ENCODE measurements around the gene TCERG1L. TPM values are rescaled to one million over a fixed set of nuclear protein-coding genes. Genes with fewer than 3 reads are reported as not detected.

The TCERG1L gene
- total RNA-seq, 2 donors from 2014 or later, result 4.0 to 4.2 TPM

DNA sequence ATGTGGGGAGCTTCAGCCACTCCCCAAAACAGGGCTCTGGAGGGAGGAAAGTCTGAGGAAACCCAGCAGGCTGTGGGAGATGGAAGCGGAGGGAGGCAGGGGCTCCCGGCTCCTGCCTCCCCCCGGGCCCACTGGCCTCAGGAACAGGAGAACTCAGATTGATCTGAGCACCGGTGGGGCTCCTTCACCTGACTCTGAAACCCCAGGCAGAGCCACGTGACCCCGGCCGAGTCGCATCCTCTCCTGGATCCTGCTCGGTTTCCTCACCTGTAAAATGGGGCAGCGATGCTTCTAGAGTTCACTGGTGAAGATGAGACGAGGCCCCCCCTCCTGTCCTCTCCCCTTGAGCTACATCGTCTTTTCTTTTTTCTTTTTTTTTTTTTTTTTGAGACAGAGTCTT lies 33.6 kb downstream of the TCERG1L start:
- intact Hi-C loops (cut with DNase I), result no loop called here
- Histone ChIP-seq H3K36me3 (replicated peaks in 1 of 2; ENCODE audit: insufficient read depth in 1 of 2, low read depth in 2 of 2) (no peaks in the 10 kb centered on the region), H3K27me3 (no peaks in the 10 kb centered on the region), H3K9me3 (no peaks in the 10 kb centered on the region), H3K4me3 (no peak overlapping the region), H3K27ac (no peak overlapping the region), H3K4me1 (no peaks in the 10 kb centered on the region)
- ATAC-seq (no peak), DNase-seq (no peak)
- no peak for TF ChIP-seq POLR2A (IDR thresholded peaks at IDR 0.05)
- TF ChIP-seq, protein P1, sequence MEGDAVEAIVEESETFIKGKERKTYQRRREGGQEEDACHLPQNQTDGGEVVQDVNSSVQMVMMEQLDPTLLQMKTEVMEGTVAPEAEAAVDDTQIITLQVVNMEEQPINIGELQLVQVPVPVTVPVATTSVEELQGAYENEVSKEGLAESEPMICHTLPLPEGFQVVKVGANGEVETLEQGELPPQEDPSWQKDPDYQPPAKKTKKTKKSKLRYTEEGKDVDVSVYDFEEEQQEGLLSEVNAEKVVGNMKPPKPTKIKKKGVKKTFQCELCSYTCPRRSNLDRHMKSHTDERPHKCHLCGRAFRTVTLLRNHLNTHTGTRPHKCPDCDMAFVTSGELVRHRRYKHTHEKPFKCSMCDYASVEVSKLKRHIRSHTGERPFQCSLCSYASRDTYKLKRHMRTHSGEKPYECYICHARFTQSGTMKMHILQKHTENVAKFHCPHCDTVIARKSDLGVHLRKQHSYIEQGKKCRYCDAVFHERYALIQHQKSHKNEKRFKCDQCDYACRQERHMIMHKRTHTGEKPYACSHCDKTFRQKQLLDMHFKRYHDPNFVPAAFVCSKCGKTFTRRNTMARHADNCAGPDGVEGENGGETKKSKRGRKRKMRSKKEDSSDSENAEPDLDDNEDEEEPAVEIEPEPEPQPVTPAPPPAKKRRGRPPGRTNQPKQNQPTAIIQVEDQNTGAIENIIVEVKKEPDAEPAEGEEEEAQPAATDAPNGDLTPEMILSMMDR (IDR thresholded peaks at IDR 0.05), result no peak
- WGBS, 2 donors, result 74 to 84% methylated on average over 11 to 12 of the region's 12 CpGs

GRCh38 chr10:131277278-131277677 lies 34.2 kb downstream of the TCERG1L start:
- TF ChIP-seq, protein P1 (IDR thresholded peaks at IDR 0.05), result no peak
- no peak for TF ChIP-seq POLR2A (IDR thresholded peaks at IDR 0.05)
- intact Hi-C loops (cut with DNase I), result no loop called here
- no peaks in the 10 kb centered on the region for H3K27me3 ChIP-seq
- H3K9me3 ChIP-seq, result no peaks in the 10 kb centered on the region
- H3K4me3 ChIP-seq, result no peak overlapping the region
- DNase-seq, result no peak
- WGBS, 2 donors, result 53 to 61% methylated on average over 9 to 12 of the region's 12 CpGs
- no peaks in the 10 kb centered on the region for H3K36me3 ChIP-seq (replicated peaks in 1 of 2; ENCODE audit: insufficient read depth in 1 of 2, low read depth in 2 of 2)
- no peaks in the 10 kb centered on the region for H3K4me1 ChIP-seq
- ATAC-seq, result no peak
- H3K27ac ChIP-seq, result no peak overlapping the region

GRCh38 chr10:131275691-131276090 lies 35.8 kb downstream of the TCERG1L start:
- no peak for TF ChIP-seq POLR2A (IDR thresholded peaks at IDR 0.05)
- TF ChIP-seq, protein P1 (IDR thresholded peaks at IDR 0.05), result no peak
- intact Hi-C loops (cut with DNase I), result no loop called here
- DNase-seq (no peak), ATAC-seq (no peak)
- 68 to 80% methylated on average over 4 of the region's 4 CpGs for WGBS, 2 donors
- H3K27ac ChIP-seq, result no peak overlapping the region
- no peaks in the 10 kb centered on the region for H3K27me3 ChIP-seq
- H3K4me1 ChIP-seq, result no peaks in the 10 kb centered on the region
- no peaks in the 10 kb centered on the region for H3K9me3 ChIP-seq
- no peak overlapping the region for H3K4me3 ChIP-seq
- no peaks in the 10 kb centered on the region for H3K36me3 ChIP-seq (replicated peaks in 1 of 2; ENCODE audit: insufficient read depth in 1 of 2, low read depth in 2 of 2)

GRCh38 chr10:131274883-131275282 lies 36.6 kb downstream of the TCERG1L start:
- H3K27me3 ChIP-seq, result no peaks in the 10 kb centered on the region
- TF ChIP-seq, protein P1 (IDR thresholded peaks at IDR 0.05), result no peak
- TF ChIP-seq POLR2A (IDR thresholded peaks at IDR 0.05), result no peak
- no peak overlapping the region for H3K4me3 ChIP-seq
- H3K27ac ChIP-seq, result no peak overlapping the region
- 67 to 88% methylated on average over 4 to 5 of the region's 5 CpGs for WGBS, 2 donors
- H3K36me3 ChIP-seq (replicated peaks in 1 of 2; ENCODE audit: insufficient read depth in 1 of 2, low read depth in 2 of 2), result no peaks in the 10 kb centered on the region
- DNase-seq (no peak), ATAC-seq (no peak)
- intact Hi-C loops (cut with DNase I), result no loop called here
- peaks cover 7% of the 10 kb centered on the region for H3K4me1 ChIP-seq
- H3K9me3 ChIP-seq, result no peaks in the 10 kb centered on the region

DNA sequence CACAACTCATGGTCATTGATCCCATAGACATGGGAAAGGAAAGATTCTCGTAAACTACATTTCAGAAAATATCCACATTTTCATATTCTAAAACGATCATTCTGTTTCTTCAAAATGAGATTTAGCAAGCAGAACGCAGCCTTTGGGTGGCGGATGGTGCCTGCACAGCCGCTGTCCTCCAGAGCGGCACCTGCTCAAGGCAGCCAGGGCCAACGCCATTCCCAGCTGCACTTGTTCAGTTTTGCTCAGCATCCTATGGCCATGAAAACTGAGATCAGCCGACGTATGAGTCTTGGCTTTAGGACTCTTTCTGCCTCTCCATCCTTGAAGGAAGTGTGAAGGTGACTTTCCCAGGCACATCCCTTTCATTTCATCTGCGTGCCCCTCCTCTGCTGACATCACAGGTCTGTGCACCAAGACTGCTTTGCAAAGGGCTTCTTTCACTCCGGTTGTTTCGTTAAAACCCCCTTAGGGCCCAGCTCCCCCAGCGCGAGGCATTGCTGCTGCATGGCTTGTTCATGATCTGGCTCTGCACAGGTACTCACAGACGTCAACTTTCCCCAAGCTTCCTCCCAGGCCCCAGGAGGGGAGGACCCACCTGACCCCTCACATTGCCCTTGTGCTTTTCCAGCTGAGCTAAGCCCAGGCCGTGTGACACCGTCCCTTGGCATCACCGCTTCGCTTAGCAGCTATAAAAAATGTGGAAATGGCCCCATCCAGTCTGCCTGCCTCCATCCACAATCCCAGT lies 37.2 kb downstream of the TCERG1L start:
- no peaks in the 10 kb centered on the region for H3K9me3 ChIP-seq
- no peak for TF ChIP-seq POLR2A (IDR thresholded peaks at IDR 0.05)
- TF ChIP-seq, protein P1 (IDR thresholded peaks at IDR 0.05), result no peak
- no peak for ATAC-seq
- no peak for DNase-seq
- no peak overlapping the region for H3K27ac ChIP-seq
- no peak overlapping the region for H3K4me3 ChIP-seq
- H3K4me1 ChIP-seq, result peaks cover 10% of the 10 kb centered on the region
- H3K36me3 ChIP-seq (replicated peaks in 1 of 2; ENCODE audit: insufficient read depth in 1 of 2, low read depth in 2 of 2), result no peaks in the 10 kb centered on the region
- intact Hi-C loops (cut with DNase I), result no loop called here
- no peaks in the 10 kb centered on the region for H3K27me3 ChIP-seq
- 74 to 77% methylated on average over 19 of the region's 19 CpGs for WGBS, 2 donors

Measured in body of pancreas (tissue), 4 donors.